Heart left ventricle (tissue), 13 donors: ENCODE results near the gene FBXO15.

Experiments
- POLR2A ChIP-seq, 2 donors: fragments of 450-650 bp; IDR thresholded peaks; one replicate each; pipeline ENCODE4 v1.6.1; 2017; ENCODE audit warnings: antibody characterized with exemption in 2 of 2, mild to moderate bottlenecking in 2 of 2, moderate library complexity in 2 of 2
- TF ChIP-seq, protein P1 (sequence below), 12 donors: fragments of 200-600 bp; sonication (generic) in 4 of 12; IDR thresholded peaks; one replicate each; pipeline versions ENCODE4 v1.5.0 to v1.8.0; 2018 to 2022; ENCODE audit warnings: antibody characterized with exemption in 12 of 12, mild to moderate bottlenecking in 5 of 12
- donor health status: ischemic (EF 13 %, LVEDD 7.1; RV severe dilation, severe dysfunction).
- donor health status: DM: no; HTN: yes; CAD: no.
- donor health status: DM: no; HTN: no; CAD: no.
- donor health status: ischemic (EF 25% LVEDD 6.9; RV normal size, moderate dysfunction).
- donor health status: ischemic (EF 25% LVEDD 5.7; RV mildly dilated, moderate dysfunction).
- donor health status: ischemic (EF 35%, LVEDD 5.7; RV mildly dilated, moderate dysfunction).
- donor health status: nonischemic (EF 11% LVEDD 7.7; RV severe dilation, severe dysfunction).
- donor health status: DM: yes; HTN: yes; CAD: no.
- donor health status: PGD.
- donor health status: ischemic (EF 29% LVEDD 5.4; RV normal size, mild dysfunction).
- donor health status: nonischemic (EF 23%, LVEDD 6.1; RV moderate dilation, normal function).

DNA sequence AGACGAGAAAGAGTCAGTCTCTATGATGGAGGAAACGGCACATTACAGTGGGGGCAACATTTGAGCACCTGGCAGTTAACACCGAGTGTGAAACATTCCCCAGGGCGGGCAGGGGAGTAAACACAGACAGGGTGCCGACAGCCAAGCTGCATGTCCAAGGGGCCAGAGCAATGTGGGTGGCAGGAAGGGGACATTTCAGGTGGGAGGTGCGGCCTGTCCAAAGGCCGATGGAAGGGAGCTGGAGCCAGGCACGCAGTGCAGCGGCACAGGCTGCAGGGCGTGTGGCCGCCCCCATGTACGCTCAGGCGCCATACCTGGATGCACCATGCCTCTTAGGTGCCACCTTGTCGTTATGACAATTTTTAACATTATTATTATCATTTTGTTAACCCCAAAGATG is 43.9 kb upstream of the FBXO15 start:
- TF ChIP-seq, protein P1, sequence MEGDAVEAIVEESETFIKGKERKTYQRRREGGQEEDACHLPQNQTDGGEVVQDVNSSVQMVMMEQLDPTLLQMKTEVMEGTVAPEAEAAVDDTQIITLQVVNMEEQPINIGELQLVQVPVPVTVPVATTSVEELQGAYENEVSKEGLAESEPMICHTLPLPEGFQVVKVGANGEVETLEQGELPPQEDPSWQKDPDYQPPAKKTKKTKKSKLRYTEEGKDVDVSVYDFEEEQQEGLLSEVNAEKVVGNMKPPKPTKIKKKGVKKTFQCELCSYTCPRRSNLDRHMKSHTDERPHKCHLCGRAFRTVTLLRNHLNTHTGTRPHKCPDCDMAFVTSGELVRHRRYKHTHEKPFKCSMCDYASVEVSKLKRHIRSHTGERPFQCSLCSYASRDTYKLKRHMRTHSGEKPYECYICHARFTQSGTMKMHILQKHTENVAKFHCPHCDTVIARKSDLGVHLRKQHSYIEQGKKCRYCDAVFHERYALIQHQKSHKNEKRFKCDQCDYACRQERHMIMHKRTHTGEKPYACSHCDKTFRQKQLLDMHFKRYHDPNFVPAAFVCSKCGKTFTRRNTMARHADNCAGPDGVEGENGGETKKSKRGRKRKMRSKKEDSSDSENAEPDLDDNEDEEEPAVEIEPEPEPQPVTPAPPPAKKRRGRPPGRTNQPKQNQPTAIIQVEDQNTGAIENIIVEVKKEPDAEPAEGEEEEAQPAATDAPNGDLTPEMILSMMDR (IDR thresholded peaks at IDR 0.05) = no peak
- no peak for TF ChIP-seq POLR2A (IDR thresholded peaks at IDR 0.05)
